Stomach (tissue), 4 donors: Measurements from ENCODE around the gene MLLT11.

Experiments used
- POLR2AphosphoS5 ChIP-seq, 3 donors: sonication (generic); formaldehyde crosslinking; IDR thresholded peaks; one replicate each; pipeline ENCODE4 v1.6.1; 2016; ENCODE audit warnings: antibody characterized with exemption in 3 of 3
- TF ChIP-seq, protein P1 (sequence below), 7 experiments: fragments of 450-650 bp in 4 of 7; fragments of 200-600 bp in 3 of 7; sonication (generic) in 3 of 7; IDR thresholded peaks; one replicate each; pipeline ENCODE4 v1.5.1; 2016 to 2019; ENCODE audit warnings: antibody characterized with exemption in 7 of 7, control low read depth in 2 of 7, mild to moderate bottlenecking in 1 of 7

DNA sequence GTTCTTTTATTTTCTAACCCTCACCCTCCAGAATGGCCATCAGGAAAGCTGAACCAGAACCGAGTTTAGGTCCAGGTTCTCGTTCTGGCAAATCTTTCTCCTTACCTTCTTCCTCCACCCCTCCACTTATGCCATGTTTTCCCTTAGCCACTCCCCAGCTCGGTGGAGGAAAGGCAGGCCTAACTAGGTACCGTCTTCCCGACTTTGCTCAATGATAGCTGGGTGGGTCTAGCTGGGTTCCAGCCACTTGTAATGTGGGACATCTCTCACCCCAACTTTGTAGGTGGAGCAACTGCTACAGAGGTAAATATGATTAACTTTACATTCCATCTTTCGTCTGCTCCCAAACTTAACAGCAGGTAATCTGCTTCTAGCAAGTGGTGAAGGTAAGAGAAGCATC, 23.2 kb upstream of the MLLT11 start:
- TF ChIP-seq, protein P1, sequence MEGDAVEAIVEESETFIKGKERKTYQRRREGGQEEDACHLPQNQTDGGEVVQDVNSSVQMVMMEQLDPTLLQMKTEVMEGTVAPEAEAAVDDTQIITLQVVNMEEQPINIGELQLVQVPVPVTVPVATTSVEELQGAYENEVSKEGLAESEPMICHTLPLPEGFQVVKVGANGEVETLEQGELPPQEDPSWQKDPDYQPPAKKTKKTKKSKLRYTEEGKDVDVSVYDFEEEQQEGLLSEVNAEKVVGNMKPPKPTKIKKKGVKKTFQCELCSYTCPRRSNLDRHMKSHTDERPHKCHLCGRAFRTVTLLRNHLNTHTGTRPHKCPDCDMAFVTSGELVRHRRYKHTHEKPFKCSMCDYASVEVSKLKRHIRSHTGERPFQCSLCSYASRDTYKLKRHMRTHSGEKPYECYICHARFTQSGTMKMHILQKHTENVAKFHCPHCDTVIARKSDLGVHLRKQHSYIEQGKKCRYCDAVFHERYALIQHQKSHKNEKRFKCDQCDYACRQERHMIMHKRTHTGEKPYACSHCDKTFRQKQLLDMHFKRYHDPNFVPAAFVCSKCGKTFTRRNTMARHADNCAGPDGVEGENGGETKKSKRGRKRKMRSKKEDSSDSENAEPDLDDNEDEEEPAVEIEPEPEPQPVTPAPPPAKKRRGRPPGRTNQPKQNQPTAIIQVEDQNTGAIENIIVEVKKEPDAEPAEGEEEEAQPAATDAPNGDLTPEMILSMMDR (IDR thresholded peaks at IDR 0.05), result no peak
- no peak for TF ChIP-seq POLR2AphosphoS5 (IDR thresholded peaks at IDR 0.05)
